Ishikawa (cell line): Measurements from ENCODE around the gene MPPE1.

Experiments used
- CEBPB ChIP-seq: IDR thresholded peaks from 2 replicates; pipeline ENCODE4 v1.6.1; 2012
- CREB1 ChIP-seq: IDR thresholded peaks from 2 replicates; pipeline ENCODE4 v1.6.1; 2012; ENCODE audit warnings: low read depth
- EGR1 ChIP-seq: IDR thresholded peaks from 2 replicates; pipeline ENCODE4 v1.6.1; 2012
- EP300 ChIP-seq: IDR thresholded peaks from 2 replicates; pipeline ENCODE4 v1.6.1; 2012; ENCODE audit warnings: borderline replicate concordance
- FOXM1 ChIP-seq: IDR thresholded peaks from 2 replicates; pipeline ENCODE4 v1.6.1; 2012; ENCODE audit warnings: low read depth, borderline replicate concordance
- MAX ChIP-seq: IDR thresholded peaks from 2 replicates; pipeline ENCODE4 v1.6.1; 2012
- NFIC ChIP-seq: IDR thresholded peaks from 2 replicates; pipeline ENCODE4 v1.6.1; 2012
- RAD21 ChIP-seq: IDR thresholded peaks from 2 replicates; pipeline ENCODE4 v1.6.1; 2012; ENCODE audit warnings: low read depth
- REST ChIP-seq: IDR thresholded peaks from 2 replicates; pipeline ENCODE4 v1.6.1; 2012; ENCODE audit warnings: low read depth, mild to moderate bottlenecking
- TAF1 ChIP-seq: IDR thresholded peaks from 2 replicates; pipeline ENCODE4 v1.6.1; 2012; ENCODE audit warnings: low read depth, mild to moderate bottlenecking
- TCF12 ChIP-seq: IDR thresholded peaks from 2 replicates; pipeline ENCODE4 v1.6.1; 2012; ENCODE audit warnings: low read depth
- TEAD4 ChIP-seq: IDR thresholded peaks from 2 replicates; pipeline ENCODE4 v1.6.1; 2012
- USF1 ChIP-seq: IDR thresholded peaks from 2 replicates; pipeline ENCODE4 v1.6.1; 2012
- YY1 ChIP-seq: IDR thresholded peaks from 2 replicates; pipeline ENCODE4 v1.6.1; 2012; ENCODE audit warnings: low read depth
- ZBTB7A ChIP-seq: IDR thresholded peaks from 2 replicates; pipeline ENCODE4 v1.6.1; 2012; ENCODE audit warnings: low read depth

Gene MPPE1

GRCh38 chr18:11946756-11947155 is 38.6 kb upstream of the MPPE1 start:
- TF ChIP-seq FOXM1 (no peak), TAF1 (no peak), MAX (no peak), NFIC (no peak), RAD21 (no peak), ZBTB7A (no peak), CEBPB (no peak), EP300 (no peak), REST (no peak), EGR1 (no peak), CREB1 (no peak), TEAD4 (no peak), TCF12 (no peak), USF1 (no peak), YY1 (no peak)

GRCh38 chr18:11945834-11946659 is 37.9 kb upstream of the MPPE1 start:
- peak; percentile 35; the same call in 1 of the 2 replicates for TF ChIP-seq EP300
- peak; percentile 64 for TF ChIP-seq TEAD4
- TF ChIP-seq EGR1, result peak; percentile 78
- peak; percentile 49 for TF ChIP-seq TCF12
- TF ChIP-seq CEBPB, result peak; percentile 89
- peak; percentile 78 for TF ChIP-seq NFIC
- peak; percentile 60; the same call in 1 of the 2 replicates for TF ChIP-seq YY1

GRCh38 chr18:11944786-11945185 is 36.7 kb upstream of the MPPE1 start:
- TF ChIP-seq YY1, result no peak

- TF ChIP-seq RAD21, result no peak
- no peak for TF ChIP-seq USF1
- TF ChIP-seq TAF1, result no peak
- no peak for TF ChIP-seq ZBTB7A
- TF ChIP-seq CEBPB, result no peak
- TF ChIP-seq EGR1, result no peak
- no peak for TF ChIP-seq EP300
- no peak for TF ChIP-seq NFIC
- TF ChIP-seq REST, result no peak
- TF ChIP-seq MAX, result no peak
- no peak for TF ChIP-seq FOXM1
- TF ChIP-seq YY1, result no peak
- TF ChIP-seq CREB1, result no peak
- TF ChIP-seq TCF12, result no peak
- no peak for TF ChIP-seq TEAD4
These were observed 36.1 kb upstream of the MPPE1 start for GRCh38 chr18:11944252-11944651.

GRCh38 chr18:11943551-11943950 is 35.4 kb upstream of the MPPE1 start:
- TF ChIP-seq EP300 (no peak), CEBPB (no peak), TCF12 (no peak), MAX (no peak), FOXM1 (no peak), CREB1 (no peak), REST (no peak), RAD21 (no peak)
